Fibroblast of lung (primary cell): ENCODE data around the gene MAGT1. TPM values are rescaled to one million over a fixed set of nuclear protein-coding genes. Genes with fewer than 3 reads are reported as not detected.

Experiments
- DNase-seq, 2 donors: peaks; one replicate each; pipeline versions ENCODE4 v3.0.0 to v3.0.0-alpha.2; 2010; ENCODE audit warnings: low read depth in 2 of 2
- H2AFZ ChIP-seq: 2 replicates; pipeline ENCODE4 v1.5.1; 2012; ENCODE audit warnings: low read length, control low read depth, inconsistent platforms
- H3K27ac ChIP-seq: 2 replicates; pipeline ENCODE4 v1.5.1; 2011; ENCODE audit warnings: low read length, control low read depth; ENCODE audit not compliant: insufficient read depth
- H3K27me3 ChIP-seq: 2 replicates; pipeline ENCODE4 v1.5.1; 2011; ENCODE audit warnings: mild to moderate bottlenecking, low read length; ENCODE audit not compliant: control insufficient read depth, insufficient read depth
- H3K36me3 ChIP-seq: 2 replicates; pipeline ENCODE4 v1.5.1; 2011; ENCODE audit warnings: low read length; ENCODE audit not compliant: control insufficient read depth, insufficient read depth
- H3K4me1 ChIP-seq: 2 replicates; pipeline ENCODE4 v1.5.1; 2011; ENCODE audit warnings: low read length; ENCODE audit not compliant: control insufficient read depth, insufficient read depth; ENCODE audit errors: extremely low read depth
- H3K4me2 ChIP-seq: 2 replicates; pipeline ENCODE4 v1.5.1; 2011; ENCODE audit warnings: low read length, control low read depth; ENCODE audit not compliant: insufficient read depth; ENCODE audit errors: extremely low read depth
- H3K4me3 ChIP-seq, 4 experiments: fragments of 200-600 bp in 1 of 4; sonication (generic) in 1 of 4; replicated peaks in 1 of 4; 2 replicates each; pipeline ENCODE4 v1.5.1; 2011 to 2016; ENCODE audit warnings: low read length in 4 of 4, low read depth in 3 of 4, mild to moderate bottlenecking in 3 of 4, control low read depth in 2 of 4, inconsistent platforms in 1 of 4, mixed read lengths in 1 of 4; ENCODE audit not compliant: insufficient read depth in 1 of 4; ENCODE audit errors: control extremely low read depth in 1 of 4
- H3K79me2 ChIP-seq: 2 replicates; pipeline ENCODE4 v1.5.1; 2012; ENCODE audit warnings: mild to moderate bottlenecking, low read length, inconsistent platforms; ENCODE audit not compliant: control insufficient read depth, insufficient read depth
- H3K9ac ChIP-seq: 2 replicates; pipeline ENCODE4 v1.5.1; 2011; ENCODE audit warnings: mild to moderate bottlenecking, low read length, control low read depth; ENCODE audit not compliant: insufficient read depth
- H3K9me3 ChIP-seq: 2 replicates; pipeline ENCODE4 v1.5.1; 2012; ENCODE audit warnings: low read depth, low read length; ENCODE audit not compliant: control insufficient read depth, insufficient read depth
- H4K20me1 ChIP-seq: 2 replicates; pipeline ENCODE4 v1.5.1; 2011; ENCODE audit warnings: low read length; ENCODE audit not compliant: control insufficient read depth, insufficient read depth; ENCODE audit errors: extremely low read depth
- EZH2 ChIP-seq: IDR thresholded peaks from 2 replicates; pipeline ENCODE4 v1.5.1; 2012; ENCODE audit warnings: low read length, control low read depth, mild to moderate bottlenecking; ENCODE audit errors: missing control alignments
- polyA plus RNA-seq, 2 donors: library from polyadenylated mRNA; depleted of rRNA in 1 of 2; stranded (reverse) in 1 of 2; unstranded in 1 of 2; fragments of >200 nt; gene quantifications; 2 replicates each; pipeline ENCODE4 v1.2.1, GENCODE V29; 2011 to 2012; ENCODE audit warnings: missing spikeins in 1 of 2
- total RNA-seq: library from RNA; depleted of rRNA; stranded (reverse); fragments of >200 nt; gene quantifications from 2 replicates; pipeline ENCODE4 v1.2.1, GENCODE V29; 2014
- TF ChIP-seq, protein P1 (sequence below), 2 donors: IDR thresholded peaks in 1 of 2; conservative IDR thresholded peaks in 1 of 2; 1 replicate in 1 of 2; 2 replicates in 1 of 2; pipeline ENCODE4 v1.5.1; 2011 to 2012; ENCODE audit warnings: low read length in 2 of 2, control low read depth in 1 of 2, inconsistent platforms in 1 of 2, low read depth in 1 of 2, mild to moderate bottlenecking in 1 of 2

MAGT1 gene
- total and polyA plus RNA-seq, 2 donors (not counting 1 experiment from before 2014, with no cell fraction given) = 102 to 211 TPM

DNA sequence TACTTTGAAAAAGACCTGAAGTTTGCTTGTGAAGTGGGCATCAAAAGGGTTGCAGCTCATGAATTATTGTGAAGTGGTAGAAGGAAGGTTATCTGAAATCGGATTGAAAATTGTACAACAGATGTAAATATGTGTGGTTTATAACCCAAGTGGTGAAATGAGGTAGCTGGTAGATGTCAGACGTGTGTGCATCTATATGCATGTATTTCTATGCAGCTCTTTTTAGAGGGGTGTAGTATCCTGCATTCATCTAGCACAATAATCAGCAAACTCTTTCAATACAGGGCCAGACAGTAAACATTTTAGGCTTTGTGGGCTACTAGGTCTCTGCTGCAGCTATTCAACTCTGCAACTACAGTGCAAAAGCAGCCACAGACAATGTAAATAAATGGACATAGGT lies 118.6 kb downstream of the MAGT1 start:
- H3K9me3 ChIP-seq = no peaks in the 10 kb centered on the region
- H3K79me2 ChIP-seq = peaks cover 82% of the 10 kb centered on the region
- H2AFZ ChIP-seq = no peak overlapping the region
- no peak for TF ChIP-seq EZH2
- TF ChIP-seq, protein P1, sequence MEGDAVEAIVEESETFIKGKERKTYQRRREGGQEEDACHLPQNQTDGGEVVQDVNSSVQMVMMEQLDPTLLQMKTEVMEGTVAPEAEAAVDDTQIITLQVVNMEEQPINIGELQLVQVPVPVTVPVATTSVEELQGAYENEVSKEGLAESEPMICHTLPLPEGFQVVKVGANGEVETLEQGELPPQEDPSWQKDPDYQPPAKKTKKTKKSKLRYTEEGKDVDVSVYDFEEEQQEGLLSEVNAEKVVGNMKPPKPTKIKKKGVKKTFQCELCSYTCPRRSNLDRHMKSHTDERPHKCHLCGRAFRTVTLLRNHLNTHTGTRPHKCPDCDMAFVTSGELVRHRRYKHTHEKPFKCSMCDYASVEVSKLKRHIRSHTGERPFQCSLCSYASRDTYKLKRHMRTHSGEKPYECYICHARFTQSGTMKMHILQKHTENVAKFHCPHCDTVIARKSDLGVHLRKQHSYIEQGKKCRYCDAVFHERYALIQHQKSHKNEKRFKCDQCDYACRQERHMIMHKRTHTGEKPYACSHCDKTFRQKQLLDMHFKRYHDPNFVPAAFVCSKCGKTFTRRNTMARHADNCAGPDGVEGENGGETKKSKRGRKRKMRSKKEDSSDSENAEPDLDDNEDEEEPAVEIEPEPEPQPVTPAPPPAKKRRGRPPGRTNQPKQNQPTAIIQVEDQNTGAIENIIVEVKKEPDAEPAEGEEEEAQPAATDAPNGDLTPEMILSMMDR (conservative IDR thresholded peaks at IDR 0.05 in 1 of 2, IDR thresholded peaks at IDR 0.05 in 1 of 2; ENCODE audit: low read depth in 1 of 2, low read length in 2 of 2) = no peak
- H3K27ac ChIP-seq = no peak overlapping the region
- no peak overlapping the region for H3K4me3 ChIP-seq
- no peak overlapping the region for H3K4me2 ChIP-seq
- H4K20me1 ChIP-seq = no peaks in the 10 kb centered on the region
- H3K36me3 ChIP-seq = no peaks in the 10 kb centered on the region
- H3K9ac ChIP-seq = no peak overlapping the region
- no peak for DNase-seq
- no peaks in the 10 kb centered on the region for H3K27me3 ChIP-seq
- no peaks in the 10 kb centered on the region for H3K4me1 ChIP-seq

Other genes with a start within 250 kb of the MAGT1 start
- gene ATRX, start 109.2 kb downstream of the MAGT1 start, total RNA-seq = 78.6 and 100 TPM in 2 replicates
- 39.5 and 52.6 TPM in 2 replicates for gene ATRX, start 109.2 kb downstream of the MAGT1 start, polyA plus RNA-seq
- 291 and 302 TPM in 2 replicates for gene COX7B, start 4.0 kb upstream of the MAGT1 start, total RNA-seq
- gene COX7B, start 4.0 kb upstream of the MAGT1 start, polyA plus RNA-seq = 652 and 660 TPM in 2 replicates
- 13.6 and 18.3 TPM in 2 replicates for gene ATP7A, start 15.3 kb upstream of the MAGT1 start, total RNA-seq
- 11.6 and 12.2 TPM in 2 replicates for gene ATP7A, start 15.3 kb upstream of the MAGT1 start, polyA plus RNA-seq
- gene PGAM4, start 74.2 kb upstream of the MAGT1 start, total RNA-seq = not detected in 2 replicates
- gene PGAM4, start 74.2 kb upstream of the MAGT1 start, polyA plus RNA-seq = 0.39 and 0.47 TPM in 2 replicates
- 134 and 141 TPM in 2 replicates for gene PGK1, start 208.8 kb upstream of the MAGT1 start, total RNA-seq
- gene PGK1, start 208.8 kb upstream of the MAGT1 start, polyA plus RNA-seq = 378 and 636 TPM in 2 replicates
- gene TAF9B, start 244.2 kb upstream of the MAGT1 start, total RNA-seq = 21.1 and 29.1 TPM in 2 replicates
- gene TAF9B, start 244.2 kb upstream of the MAGT1 start, polyA plus RNA-seq = 31.7 and 71.2 TPM in 2 replicates